GM23248 (cell line): ENCODE data around the gene VPS25.
"Not testable (repeated sequence)": the region's sequence is repeated elsewhere in the genome, so short reads cannot be mapped to it uniquely, and the experiment has no call there.

Experiments used
- EZH2 ChIP-seq: fragments of 200-600 bp; sonication (generic); IDR thresholded peaks from 2 replicates; pipeline ENCODE4 v1.6.1; 2018; ENCODE audit warnings: antibody characterized with exemption, mild to moderate bottlenecking; ENCODE audit not compliant: insufficient read depth, poor library complexity, severe bottlenecking
- EZH2phosphoT487 ChIP-seq: fragments of 200-600 bp; sonication (generic); IDR thresholded peaks from 2 replicates; pipeline ENCODE4 v1.6.1; 2018; ENCODE audit warnings: antibody characterized with exemption, moderate library complexity, mild to moderate bottlenecking, low read depth; ENCODE audit not compliant: insufficient read depth

- TF ChIP-seq EZH2, EZH2phosphoT487: not testable (repeated sequence)
These were observed 5.2 kb upstream of the VPS25 start for GRCh38 chr17:42768006-42768405.
